GM21381 (cell line): Measurements from ENCODE around the gene TMEM109.

Experiments
- ATAC-seq: cut with Tn5 transposase; IDR thresholded peaks from one replicate; pipeline ENCODE4 v1.9.1; 2021; ENCODE audit warnings: mild to moderate bottlenecking, moderate library complexity; ENCODE audit not compliant: unreplicated experiment

The TMEM109 gene, protein sequence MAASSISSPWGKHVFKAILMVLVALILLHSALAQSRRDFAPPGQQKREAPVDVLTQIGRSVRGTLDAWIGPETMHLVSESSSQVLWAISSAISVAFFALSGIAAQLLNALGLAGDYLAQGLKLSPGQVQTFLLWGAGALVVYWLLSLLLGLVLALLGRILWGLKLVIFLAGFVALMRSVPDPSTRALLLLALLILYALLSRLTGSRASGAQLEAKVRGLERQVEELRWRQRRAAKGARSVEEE

DNA sequence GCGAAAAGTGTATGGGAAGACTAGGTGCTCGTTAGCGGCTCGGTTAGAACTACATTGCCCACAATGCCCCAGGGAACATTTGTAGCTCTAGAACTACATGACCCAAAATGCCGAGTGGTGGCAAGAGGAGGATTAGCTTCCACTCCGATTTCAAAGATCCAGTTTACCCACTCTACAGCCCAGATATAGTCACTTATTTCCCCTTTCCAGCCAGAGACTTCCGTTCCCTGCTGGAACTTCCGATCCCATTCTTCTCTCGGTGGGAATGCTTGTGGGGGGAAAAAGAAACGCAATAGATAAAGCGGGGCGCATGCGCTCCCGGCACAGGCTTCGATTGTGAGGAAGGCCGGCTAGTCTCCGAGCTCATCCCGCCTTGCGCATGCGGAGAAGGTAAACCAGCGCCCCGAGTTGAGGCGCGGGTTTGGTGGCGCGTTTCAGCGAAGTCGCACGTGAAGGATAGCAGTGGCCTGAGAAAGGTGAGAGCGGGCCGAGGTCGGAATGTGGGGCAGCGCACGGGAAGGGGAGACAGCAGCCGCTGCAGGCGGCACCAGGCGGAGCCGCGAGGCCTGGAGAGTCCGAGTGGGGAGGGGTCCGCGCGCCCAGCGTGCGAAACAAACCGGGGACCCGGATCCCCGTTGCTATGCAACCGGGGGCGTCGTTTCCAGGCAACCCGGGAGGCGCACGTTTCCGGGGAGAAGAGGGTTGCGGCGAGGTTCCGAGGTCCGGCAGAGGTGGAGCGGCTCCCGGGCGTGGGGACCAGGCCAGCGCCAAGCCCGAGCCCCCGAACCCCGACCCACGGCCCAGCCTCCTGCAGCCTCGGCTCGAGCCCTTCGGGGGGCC, at the start of gene TMEM109:
TSS of gene TMEM109 (plus strand) at position 366 of the 840 bp plus-strand sequence. CDS start 5,536 bp downstream, outside the sequence.
- ATAC-seq, result peak; percentile 39

GRCh38 chr11:60864856-60865513, 49.0 kb upstream of the TMEM109 start:
- ATAC-seq, result no peak

DNA sequence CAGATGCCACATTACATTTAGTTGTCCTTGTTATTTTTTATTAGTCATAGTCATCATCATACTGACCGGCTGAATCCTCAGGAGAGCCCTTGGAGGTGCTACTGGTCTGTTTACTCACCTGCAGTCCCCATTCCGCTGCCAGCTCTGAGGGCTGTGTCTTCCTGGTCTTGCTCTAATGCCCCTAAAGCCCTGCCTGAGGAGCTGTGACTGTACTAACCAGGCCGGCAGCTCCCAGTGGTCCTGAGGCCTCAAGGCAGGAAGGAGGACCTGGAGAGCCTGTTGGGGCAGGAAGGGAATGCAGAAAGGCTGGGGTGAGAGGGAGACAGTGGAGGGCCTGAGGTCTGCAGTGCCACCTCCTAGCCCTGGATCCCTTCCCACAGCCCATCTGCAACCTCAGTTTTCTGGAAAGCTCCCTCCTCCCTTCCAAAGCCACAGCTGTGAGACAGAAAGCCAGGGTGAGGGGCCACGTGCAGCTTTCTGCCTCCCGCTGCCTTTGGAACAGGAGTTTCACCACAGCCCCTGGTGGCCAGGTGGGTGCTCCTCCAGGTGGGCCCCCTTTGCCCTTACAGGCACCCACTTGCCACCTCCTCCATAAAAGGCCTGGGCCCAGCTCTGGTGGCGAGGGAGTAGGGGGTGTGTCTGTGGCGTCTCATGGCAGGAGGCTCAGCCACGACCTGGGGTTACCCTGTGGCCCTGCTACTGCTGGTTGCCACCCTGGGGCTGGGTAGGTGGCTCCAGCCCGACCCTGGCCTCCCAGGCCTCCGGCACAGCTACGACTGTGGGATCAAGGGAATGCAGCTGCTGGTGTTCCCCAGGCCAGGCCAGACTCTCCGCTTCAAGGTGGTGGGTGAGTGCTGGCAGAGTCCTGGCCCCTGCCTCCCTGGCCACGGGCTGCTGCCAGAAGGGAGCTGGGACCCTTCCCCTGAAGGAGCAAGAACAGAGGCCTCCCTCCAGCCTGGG, 46.8 kb upstream of the TMEM109 start, which contains the start of gene ZP1:
TSS of gene ZP1 (plus strand) at position 632 of the 960 bp plus-strand sequence. CDS start at position 652, 20 bp downstream.
- ATAC-seq, result no peak

DNA sequence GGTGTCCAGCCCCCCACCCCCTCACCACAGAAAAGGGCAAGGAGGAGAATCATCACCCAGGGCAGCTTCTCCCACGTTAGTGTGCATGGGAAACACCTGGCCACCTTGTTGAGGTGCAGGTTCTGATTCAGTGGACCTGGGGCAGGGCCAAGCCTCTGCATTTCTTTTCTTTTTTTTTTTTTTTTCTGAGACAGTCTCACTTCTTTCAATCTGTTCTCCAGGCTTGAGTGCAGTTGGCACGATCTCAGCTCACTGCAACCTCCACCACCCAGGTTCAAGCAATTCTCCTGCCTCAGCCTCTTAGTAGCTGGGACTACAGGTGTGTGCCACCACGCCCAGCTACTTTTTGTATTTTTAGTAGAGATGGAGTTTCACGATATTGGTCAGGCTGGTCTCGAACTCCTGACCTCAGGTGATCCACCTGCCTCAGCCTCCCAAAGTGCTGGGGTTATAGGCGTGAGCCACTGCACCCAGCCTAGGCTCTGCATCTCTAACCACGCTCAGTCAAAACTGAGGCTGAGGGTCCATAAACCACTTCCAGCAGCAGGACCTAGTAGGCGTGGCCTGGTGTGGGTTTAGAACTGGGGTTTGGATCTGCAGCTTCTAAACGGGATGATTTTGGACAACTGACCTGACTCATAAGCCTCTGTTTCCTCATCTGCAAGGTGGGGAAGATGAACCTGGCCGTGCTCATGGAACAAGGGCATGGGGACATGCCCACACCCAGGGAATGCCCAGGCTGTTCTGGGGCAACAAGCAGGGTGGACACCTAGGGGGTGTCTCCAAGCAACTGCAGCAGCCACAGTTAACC, 45.9 kb upstream of the TMEM109 start:
- ATAC-seq, result no peak

GRCh38 chr11:60868682-60869450, 45.1 kb upstream of the TMEM109 start:
- ATAC-seq, result no peak

DNA sequence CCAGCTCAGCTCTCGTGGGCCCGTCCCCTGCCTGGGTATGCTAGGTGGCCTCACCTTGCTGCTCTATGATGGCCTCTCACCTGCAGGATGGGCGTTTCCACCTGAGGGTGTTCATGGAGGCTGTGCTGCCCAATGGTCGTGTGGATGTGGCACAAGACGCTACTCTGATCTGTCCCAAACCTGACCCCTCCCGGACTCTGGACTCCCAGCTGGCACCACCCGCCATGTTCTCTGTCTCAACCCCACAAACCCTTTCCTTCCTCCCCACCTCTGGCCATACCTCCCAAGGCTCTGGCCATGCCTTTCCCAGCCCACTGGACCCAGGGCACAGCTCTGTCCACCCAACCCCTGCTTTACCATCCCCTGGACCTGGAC, 44.5 kb upstream of the TMEM109 start:
- ATAC-seq, result no peak

- ATAC-seq, result no peak
These were observed 43.7 kb upstream of the TMEM109 start for GRCh38 chr11:60870276-60870675.

- ATAC-seq, result no peak
These were observed 43.1 kb upstream of the TMEM109 start for GRCh38 chr11:60870733-60871377.

GRCh38 chr11:60871378-60872061, 42.4 kb upstream of the TMEM109 start:
- ATAC-seq, result no peak

GRCh38 chr11:60872124-60872960, 41.6 kb upstream of the TMEM109 start:
- ATAC-seq, result no peak

DNA sequence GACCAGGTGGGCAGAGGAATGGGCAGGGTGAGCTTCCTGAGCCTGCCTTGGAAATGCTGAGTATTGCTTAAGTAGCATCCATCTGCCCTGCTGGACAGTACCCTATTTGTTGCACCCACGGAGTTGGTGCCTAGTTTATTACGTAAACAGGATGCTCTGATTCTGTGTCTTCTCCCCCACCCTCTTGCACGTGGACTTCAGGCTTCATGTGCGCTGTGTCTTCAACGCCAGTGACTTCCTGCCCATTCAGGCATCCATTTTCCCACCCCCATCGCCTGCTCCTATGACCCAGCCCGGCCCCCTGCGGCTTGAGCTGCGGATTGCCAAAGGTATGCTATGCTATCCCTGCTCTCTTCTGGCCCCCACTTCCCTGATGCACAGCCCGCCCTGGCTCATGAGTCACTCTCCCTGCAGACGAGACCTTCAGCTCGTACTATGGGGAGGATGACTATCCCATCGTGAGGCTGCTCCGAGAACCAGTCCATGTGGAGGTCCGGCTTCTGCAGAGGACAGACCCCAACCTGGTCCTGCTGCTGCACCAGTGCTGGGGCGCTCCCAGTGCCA, 40.9 kb upstream of the TMEM109 start:
- ATAC-seq, result no peak

GRCh38 chr11:60873533-60873932, 40.4 kb upstream of the TMEM109 start:
- ATAC-seq, result no peak

GRCh38 chr11:60874421-60875365, 39.3 kb upstream of the TMEM109 start:
- no peak for ATAC-seq

DNA sequence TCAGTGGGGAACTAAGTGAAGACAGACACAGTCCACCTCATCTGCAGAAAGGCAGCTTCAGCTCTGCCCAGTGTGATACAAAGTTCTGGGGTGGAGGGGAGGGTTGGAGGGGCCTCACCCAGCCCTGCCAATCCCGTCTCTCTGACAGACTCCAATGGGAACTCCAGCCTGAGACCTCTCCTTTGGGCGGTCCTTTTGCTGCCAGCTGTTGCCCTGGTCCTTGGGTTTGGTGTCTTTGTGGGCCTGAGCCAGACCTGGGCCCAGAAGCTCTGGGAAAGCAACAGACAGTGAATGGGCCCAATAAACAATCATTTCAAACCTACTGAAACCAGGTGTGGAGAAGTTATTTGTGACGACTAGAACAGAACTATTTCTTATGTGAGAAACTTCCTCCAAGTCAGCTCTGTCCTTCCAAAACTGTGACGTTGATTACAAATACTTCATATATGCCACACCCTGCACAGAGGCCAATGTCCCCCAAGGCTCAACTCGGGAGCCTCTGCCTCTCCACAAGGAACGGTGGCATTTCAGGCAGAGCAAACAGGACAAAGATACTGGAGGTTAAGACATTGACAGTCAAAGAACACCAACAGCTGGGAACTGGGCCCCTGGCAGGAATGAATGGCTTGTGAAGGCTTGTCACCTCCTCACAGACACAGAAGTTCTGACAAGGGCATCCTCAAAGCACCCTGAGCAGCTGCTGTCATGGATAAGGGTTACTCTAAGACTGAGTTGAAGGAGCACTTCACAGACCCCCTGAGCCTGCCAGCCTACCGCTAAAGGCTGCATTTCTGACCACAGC, 38.4 kb upstream of the TMEM109 start:
- no peak for ATAC-seq

- no peak for ATAC-seq
These were observed 37.8 kb upstream of the TMEM109 start for GRCh38 chr11:60876168-60876485.
